HG03460 (cell line): ENCODE measurements around the gene GGT5.

Source experiments
- ATAC-seq: cut with Tn5 transposase; IDR thresholded peaks from one replicate; pipeline ENCODE4 v1.9.1; 2021; ENCODE audit not compliant: unreplicated experiment

The GGT5 gene

GRCh38 chr22:24170188-24170587, 74.7 kb downstream of the GGT5 start:
- ATAC-seq = no peak
